Sciatic nerve (tissue), 2 donors: ENCODE results near the gene PRKAR1A. TPM values are rescaled to one million over a fixed set of nuclear protein-coding genes. Genes with fewer than 3 reads are reported as not detected.
A peak's percentile ranks its signal among the peaks of the same experiment; 100 is the strongest.

Experiments used
- ATAC-seq: fragments of 200-7000 bp; cut with Tn5 transposase; one replicate; pipeline ENCODE4 v1.9.1; 2020; ENCODE audit warnings: mild to moderate bottlenecking, moderate library complexity
- DNase-seq: peaks from one replicate; pipeline ENCODE4 v3.0.0-alpha.2; 2020; ENCODE audit warnings: low spot score
- intact Hi-C: fragments of 100-400 bp; cut with DNase I; formaldehyde crosslinking; loops from one replicate; pipeline ENCODE4 v1.14.2; 2022
- total RNA-seq: library from RNA; stranded (reverse); fragmentation: NEBNext Ultra II Directional; extraction: Animal tissue kit (Norgen Biotek cat#: 25700); gene quantifications from one replicate; pipeline ENCODE4 v1.2.1, GENCODE V29; 2021
- donor health status: DM: no; HTN: no; CAD: no.
- donor health status: DM: no; HTN: no; CAD: no.

Gene PRKAR1A
- total RNA-seq, 1 donor from 2014 or later, result 320 TPM

DNA sequence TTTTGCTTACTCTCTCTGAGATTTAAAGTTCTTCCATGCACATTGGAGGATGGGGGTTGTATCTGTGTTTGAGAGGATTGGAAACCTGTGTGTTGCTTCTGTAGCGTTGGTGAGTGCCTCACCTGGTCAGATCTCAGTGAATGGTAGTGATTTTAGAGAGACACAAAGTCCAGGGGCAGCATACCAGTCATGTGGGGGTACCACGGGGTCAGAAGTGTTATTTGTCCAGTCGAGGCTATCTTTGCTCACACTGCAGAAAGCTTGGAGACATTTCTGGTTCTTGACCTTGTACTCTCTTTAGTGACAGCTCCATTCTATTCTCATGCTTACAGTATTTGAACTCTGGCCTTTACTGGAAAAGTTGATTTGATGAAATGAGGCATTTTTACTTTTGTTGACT, 23.7 kb downstream of the PRKAR1A start:
- no peak for ATAC-seq
- intact Hi-C loops, result no loop called here
- DNase-seq, result no peak

GRCh38 chr17:68539548-68540467, 27.6 kb downstream of the PRKAR1A start:
- no peak for DNase-seq
- intact Hi-C loops, result no loop called here
- ATAC-seq, result peak; percentile 78

- DNase-seq (no peak), ATAC-seq (no peak)
- intact Hi-C loops, result no loop called here
These were observed 28.8 kb downstream of the PRKAR1A start for GRCh38 chr17:68540981-68541380.

DNA sequence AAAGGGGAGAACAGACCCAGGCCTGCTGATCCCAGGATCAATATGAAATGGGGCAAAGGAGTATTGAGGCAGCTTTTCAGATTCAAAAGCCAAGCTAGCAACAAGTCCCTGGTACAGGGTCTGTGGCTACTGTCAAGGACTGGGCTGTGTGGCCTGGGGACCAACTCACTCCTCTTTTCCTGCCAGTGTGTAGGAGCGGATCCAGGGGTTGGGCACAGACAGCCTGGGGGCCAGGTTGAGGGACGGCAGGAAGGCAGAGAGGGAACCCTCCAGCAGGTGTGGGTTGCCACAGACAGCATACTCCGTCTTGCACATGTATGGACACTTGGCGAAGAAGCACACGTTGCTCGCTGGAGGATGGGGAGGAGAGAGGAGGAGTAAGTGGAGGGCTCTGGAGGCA, 29.6 kb downstream of the PRKAR1A start:
- intact Hi-C loops, result no loop called here
- no peak for ATAC-seq

DNA sequence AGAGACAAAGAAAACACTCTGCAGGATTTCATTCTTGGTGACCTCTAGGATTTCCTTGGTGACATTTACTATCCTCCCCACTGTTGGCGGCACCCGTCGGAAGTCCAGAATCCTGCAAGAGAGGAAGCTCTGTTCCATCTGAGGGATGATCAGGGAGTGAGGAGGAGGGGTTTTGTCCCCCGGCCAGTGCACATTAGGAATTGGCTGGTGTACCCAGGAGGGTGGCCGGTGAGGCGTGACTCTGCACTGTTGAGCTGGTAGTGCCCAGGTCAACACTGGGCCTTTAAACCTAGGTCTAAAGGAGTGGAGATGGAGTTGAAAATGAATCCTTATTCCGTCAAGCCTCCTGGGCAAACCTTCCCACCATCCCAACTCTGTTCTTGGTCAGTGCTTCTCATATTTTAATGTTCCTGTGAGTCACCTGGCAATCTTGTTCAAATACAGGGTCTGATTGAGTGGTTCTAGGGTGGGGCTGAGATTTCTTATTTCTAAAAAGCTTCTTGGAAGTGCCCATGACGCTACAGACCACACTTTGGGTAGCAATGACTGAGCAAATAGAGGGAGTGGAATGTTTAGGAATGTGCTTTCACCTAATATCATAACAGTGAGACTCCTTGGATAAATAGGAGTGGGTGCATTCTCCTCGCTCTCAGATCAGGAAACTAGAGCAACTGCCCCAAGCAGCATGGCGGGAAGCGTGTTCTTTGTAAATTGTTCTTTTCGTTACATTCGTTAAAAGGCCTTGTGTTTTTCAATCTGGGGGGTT, 30.7 kb downstream of the PRKAR1A start:
- intact Hi-C loops, result no loop called here

More for the DNA sequence above, 29.6 kb downstream of the PRKAR1A start:
- no peak for DNase-seq

DNA sequence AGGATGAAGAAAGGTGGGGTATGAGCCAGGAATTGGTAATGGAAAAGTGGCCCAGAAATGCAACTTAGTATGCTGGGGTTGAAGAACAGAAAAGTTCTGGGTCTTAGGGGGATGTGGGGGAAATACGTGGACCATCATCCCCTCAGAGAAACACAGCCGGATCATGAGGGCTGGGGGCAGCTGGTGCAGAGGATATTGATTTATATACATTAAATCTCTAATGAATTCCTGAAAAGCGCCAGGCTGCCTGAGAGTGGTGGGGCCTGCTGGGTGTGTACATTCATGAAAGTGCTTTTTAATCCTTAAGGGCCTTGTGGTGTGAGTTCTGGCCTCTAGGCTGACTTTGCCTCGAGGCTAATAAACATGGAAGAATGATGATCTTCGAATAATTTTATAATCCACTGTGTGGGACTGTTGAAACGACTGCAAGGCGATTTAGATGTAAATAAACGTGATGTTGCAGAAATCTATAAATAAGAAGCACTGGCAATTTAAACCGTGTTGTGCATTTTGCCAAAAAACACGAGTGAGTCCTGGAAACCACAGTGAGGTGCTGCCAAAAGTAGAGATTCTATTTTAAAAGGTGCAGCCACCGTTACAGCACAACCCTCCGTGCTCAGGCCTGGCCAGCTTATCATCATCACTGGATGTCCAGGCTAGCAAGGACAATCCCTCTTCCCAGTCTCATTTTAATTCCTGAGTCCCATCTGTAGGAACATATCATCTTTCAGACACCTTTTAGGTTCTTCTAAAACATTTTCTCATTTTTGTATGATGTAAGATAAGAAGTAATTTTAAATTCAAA, 32.1 kb downstream of the PRKAR1A start:
- ATAC-seq (no peak), DNase-seq (no peak)
- intact Hi-C loops, result no loop called here

More for the DNA sequence above, 30.7 kb downstream of the PRKAR1A start:
- no peak for DNase-seq
- ATAC-seq, result no peak

- DNase-seq (no peak), ATAC-seq (no peak)
- intact Hi-C loops, result no loop called here
These were observed 44.3 kb downstream of the PRKAR1A start for GRCh38 chr17:68556551-68556950.

- intact Hi-C loops, result no loop called here
- no peak for DNase-seq
- no peak for ATAC-seq
These were observed 47.1 kb downstream of the PRKAR1A start for GRCh38 chr17:68559316-68559715.

- ATAC-seq (no peak), DNase-seq (no peak)
- intact Hi-C loops, result no loop called here
These were observed 48.9 kb downstream of the PRKAR1A start for GRCh38 chr17:68560966-68561720.

DNA sequence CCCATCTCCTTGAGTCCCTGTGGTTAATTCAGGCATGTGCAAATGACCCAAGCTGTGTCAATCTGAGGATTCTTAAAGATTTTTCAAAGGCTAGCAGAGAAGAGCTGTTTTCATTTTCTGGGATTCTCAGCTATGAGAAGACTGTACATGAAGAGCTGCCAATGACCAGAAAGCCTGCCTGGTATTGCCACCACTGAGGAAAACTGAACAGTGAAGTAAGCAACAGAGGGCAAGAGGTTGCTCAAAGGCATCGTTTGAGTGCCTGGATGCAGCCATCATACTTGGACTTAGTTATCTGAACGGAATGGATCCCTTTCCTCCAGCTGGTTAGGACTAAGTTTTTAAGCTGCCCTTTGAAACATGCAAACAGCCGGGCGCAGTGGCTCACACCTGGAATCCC, 50.5 kb downstream of the PRKAR1A start:
- no peak for DNase-seq
- no peak for ATAC-seq
- intact Hi-C loops, result no loop called here

- intact Hi-C loops, result no loop called here
- DNase-seq, result no peak
- ATAC-seq, result no peak
These were observed 52.3 kb downstream of the PRKAR1A start for GRCh38 chr17:68564415-68565111.

- intact Hi-C loops, result no loop called here
- ATAC-seq (peak; percentile 75), DNase-seq (no peak)
These were observed 53.6 kb downstream of the PRKAR1A start for GRCh38 chr17:68565661-68566441.

DNA sequence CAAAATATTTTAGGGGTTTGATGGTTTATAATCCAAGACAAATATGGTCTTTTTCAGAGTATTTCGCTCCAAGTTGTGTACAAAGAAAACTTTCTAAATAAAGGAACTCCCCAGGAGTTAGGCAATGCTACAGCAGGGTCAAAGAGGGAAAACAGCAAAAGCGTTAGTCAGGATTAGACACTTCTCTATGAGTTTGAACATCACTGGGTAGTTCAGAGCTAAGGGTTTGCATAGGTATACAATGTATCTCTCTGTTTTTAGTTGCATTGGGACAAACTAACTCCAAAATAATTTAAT, 54.2 kb downstream of the PRKAR1A start:
- intact Hi-C loops, result no loop called here
- ATAC-seq (peak; percentile 77), DNase-seq (no peak)

GRCh38 chr17:68567035-68567434, 54.8 kb downstream of the PRKAR1A start:
- ATAC-seq (no peak), DNase-seq (no peak)
- intact Hi-C loops, result no loop called here

DNA sequence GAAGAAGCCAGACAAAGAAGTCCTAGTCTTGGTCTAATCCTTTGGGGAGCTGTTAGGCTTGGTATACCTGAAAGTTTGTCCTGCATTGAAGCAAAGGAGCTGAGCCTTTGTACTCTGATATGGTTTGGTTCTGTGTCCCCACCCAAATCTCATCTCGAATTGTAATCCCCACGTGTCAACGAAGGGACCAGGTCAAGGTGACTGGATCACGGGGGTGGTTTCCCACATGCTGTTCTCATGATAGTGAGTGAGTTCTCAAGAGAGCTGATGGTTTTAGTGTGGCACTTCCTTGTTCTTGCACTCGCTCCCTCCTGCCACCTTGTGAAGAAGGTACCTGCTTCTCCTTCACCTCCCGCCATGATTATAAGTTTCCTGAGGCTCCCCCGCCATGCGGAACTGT, 55.4 kb downstream of the PRKAR1A start:
- DNase-seq (no peak), ATAC-seq (no peak)
- intact Hi-C loops, result no loop called here

DNA sequence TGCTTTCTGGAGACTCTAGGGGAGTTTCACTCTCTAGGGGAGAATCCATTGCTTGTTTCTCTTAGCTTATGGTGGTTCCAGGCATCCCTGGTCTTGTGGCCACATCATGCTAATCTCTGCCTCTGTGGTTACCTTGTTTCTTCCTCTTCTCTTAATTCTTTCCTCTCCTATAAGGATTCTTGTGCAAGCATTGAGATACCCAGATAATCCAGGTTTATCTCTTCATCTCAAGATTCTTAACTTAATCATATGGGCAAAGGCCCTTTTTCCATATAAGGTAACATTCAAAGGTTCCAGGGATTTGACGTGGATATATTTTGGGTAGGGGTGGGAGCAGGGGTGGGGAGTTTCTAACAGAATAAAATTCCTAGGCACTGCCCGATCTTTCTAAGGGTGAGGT, 56.4 kb downstream of the PRKAR1A start:
- DNase-seq (no peak), ATAC-seq (no peak)
- intact Hi-C loops, result no loop called here

DNA sequence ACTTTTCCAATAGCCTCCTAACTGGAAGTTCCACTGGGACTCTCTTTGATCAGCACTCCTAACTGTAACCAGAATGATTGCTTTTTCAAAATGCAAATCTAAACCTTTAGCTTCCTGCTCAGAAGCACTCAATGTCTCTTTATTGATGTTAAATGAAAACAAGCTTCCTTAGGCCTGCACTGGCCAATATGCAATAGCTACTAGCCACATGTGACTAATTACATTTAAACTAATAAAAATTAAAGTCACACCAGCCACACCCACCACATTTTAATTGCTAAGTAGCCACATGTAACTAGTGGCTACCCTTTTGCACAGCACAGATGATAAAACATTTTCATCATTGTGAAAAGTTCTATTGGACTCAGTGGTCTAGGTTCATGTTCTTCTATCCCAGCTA, 57.1 kb downstream of the PRKAR1A start:
- intact Hi-C loops, result no loop called here
- DNase-seq, result no peak
- ATAC-seq, result no peak

DNA sequence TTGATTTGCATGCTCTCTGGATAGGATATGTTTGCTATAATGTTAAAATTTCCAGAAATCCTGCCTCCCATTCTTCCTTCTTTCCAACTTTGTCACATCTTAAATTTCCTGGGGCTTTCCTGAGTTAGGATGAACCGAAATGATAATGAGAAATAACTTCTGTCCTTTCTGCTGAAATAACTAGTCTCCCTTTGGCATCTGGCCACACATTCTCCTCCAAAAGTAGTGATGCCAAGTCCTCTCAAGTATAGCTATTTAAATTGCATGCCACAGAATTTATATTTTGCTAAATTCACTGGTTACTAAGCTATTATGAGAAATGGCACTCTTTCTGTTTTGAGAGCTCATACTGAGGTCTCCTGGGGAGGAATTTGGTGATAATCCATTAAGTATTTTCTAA, 58.3 kb downstream of the PRKAR1A start:
- intact Hi-C loops, result no loop called here
- no peak for ATAC-seq
- no peak for DNase-seq
